Measurements from ENCODE around the gene ATP6V0A4.

DNA sequence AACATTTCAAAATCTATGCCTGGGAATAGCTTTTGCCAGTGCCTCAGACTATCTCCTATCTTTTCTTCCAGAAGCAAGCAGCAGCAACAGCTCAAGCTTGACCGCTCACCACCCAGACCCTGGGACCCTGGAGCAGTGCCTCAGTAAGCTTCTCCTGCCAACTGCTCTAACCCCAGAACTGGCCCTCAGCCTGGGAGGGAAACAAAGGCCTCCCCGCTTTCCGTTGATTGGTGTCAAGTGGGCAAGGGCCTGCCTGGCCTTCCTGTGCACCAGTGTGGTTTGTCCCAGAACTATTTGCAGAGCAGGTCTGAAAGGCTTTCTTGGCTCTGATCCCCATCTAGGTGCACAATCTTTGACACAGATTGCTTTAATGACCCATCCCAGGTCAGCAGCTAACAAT is 3.3 kb upstream of the ATP6V0A4 start:
- TF ChIP-seq, protein P1, sequence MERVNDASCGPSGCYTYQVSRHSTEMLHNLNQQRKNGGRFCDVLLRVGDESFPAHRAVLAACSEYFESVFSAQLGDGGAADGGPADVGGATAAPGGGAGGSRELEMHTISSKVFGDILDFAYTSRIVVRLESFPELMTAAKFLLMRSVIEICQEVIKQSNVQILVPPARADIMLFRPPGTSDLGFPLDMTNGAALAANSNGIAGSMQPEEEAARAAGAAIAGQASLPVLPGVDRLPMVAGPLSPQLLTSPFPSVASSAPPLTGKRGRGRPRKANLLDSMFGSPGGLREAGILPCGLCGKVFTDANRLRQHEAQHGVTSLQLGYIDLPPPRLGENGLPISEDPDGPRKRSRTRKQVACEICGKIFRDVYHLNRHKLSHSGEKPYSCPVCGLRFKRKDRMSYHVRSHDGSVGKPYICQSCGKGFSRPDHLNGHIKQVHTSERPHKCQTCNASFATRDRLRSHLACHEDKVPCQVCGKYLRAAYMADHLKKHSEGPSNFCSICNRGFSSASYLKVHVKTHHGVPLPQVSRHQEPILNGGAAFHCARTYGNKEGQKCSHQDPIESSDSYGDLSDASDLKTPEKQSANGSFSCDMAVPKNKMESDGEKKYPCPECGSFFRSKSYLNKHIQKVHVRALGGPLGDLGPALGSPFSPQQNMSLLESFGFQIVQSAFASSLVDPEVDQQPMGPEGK (CRISPR knock-in tag; IDR thresholded peaks at IDR 0.05; ENCODE audit: borderline replicate concordance): no peak
- TF ChIP-seq ESRRG (CRISPR knock-in tag; IDR thresholded peaks at IDR 0.05): no peak
- no peak for TF ChIP-seq ZFP3 (CRISPR knock-in tag; IDR thresholded peaks at IDR 0.05)
- TF ChIP-seq, protein P2, sequence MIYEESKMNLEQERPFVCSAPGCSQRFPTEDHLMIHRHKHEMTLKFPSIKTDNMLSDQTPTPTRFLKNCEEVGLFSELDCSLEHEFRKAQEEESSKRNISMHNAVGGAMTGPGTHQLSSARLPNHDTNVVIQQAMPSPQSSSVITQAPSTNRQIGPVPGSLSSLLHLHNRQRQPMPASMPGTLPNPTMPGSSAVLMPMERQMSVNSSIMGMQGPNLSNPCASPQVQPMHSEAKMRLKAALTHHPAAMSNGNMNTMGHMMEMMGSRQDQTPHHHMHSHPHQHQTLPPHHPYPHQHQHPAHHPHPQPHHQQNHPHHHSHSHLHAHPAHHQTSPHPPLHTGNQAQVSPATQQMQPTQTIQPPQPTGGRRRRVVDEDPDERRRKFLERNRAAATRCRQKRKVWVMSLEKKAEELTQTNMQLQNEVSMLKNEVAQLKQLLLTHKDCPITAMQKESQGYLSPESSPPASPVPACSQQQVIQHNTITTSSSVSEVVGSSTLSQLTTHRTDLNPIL (CRISPR knock-in tag; IDR thresholded peaks at IDR 0.05; ENCODE audit: low read depth): no peak
- no peak for TF ChIP-seq TOX (CRISPR knock-in tag; IDR thresholded peaks at IDR 0.05; ENCODE audit: borderline replicate concordance)
- no peak for TF ChIP-seq SNAI2 (CRISPR knock-in tag; IDR thresholded peaks at IDR 0.05)
- TF ChIP-seq TCF4 (CRISPR knock-in tag; IDR thresholded peaks at IDR 0.05; ENCODE audit: borderline replicate concordance): no peak
- no peak for TF ChIP-seq ZFP30 (CRISPR knock-in tag; IDR thresholded peaks at IDR 0.05)
- TF ChIP-seq, protein P3, sequence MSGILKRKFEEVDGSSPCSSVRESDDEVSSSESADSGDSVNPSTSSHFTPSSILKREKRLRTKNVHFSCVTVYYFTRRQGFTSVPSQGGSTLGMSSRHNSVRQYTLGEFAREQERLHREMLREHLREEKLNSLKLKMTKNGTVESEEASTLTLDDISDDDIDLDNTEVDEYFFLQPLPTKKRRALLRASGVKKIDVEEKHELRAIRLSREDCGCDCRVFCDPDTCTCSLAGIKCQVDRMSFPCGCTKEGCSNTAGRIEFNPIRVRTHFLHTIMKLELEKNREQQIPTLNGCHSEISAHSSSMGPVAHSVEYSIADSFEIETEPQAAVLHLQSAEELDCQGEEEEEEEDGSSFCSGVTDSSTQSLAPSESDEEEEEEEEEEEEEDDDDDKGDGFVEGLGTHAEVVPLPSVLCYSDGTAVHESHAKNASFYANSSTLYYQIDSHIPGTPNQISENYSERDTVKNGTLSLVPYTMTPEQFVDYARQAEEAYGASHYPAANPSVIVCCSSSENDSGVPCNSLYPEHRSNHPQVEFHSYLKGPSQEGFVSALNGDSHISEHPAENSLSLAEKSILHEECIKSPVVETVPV (CRISPR knock-in tag; IDR thresholded peaks at IDR 0.05): no peak
- no peak for TF ChIP-seq ZNF70 (CRISPR knock-in tag; IDR thresholded peaks at IDR 0.05)
- no peak for TF ChIP-seq ZC3H10 (CRISPR knock-in tag; IDR thresholded peaks at IDR 0.05)
- no peak for TF ChIP-seq GLIS3 (CRISPR knock-in tag; IDR thresholded peaks at IDR 0.05)
- no peak for TF ChIP-seq PPARA (CRISPR knock-in tag; IDR thresholded peaks at IDR 0.05; ENCODE audit: borderline replicate concordance)
- TF ChIP-seq BACH2 (CRISPR knock-in tag; IDR thresholded peaks at IDR 0.05; ENCODE audit: borderline replicate concordance): no peak

Measured in SK-N-SH treated with all-trans-retinoic acid at 6 μM for 48 hours (cell line).